HFFc6 (cell line): ENCODE measurements around the gene AP4E1. TPM values are rescaled to one million over a fixed set of nuclear protein-coding genes. Genes with fewer than 3 reads are reported as not detected.
A peak's percentile ranks its signal among the peaks of the same experiment; 100 is the strongest.
"Not testable (repeated sequence)": the region's sequence is repeated elsewhere in the genome, so short reads cannot be mapped to it uniquely, and the experiment has no call there.

Source experiments
- DNase-seq: peaks from one replicate; pipeline ENCODE4 v3.0.0-alpha.2; 2018
- H3K27ac Mint-ChIP-seq: 2 replicates; pipeline ENCODE4 v1.8.0; 2020; ENCODE audit warnings: mild to moderate bottlenecking, mixed read lengths
- H3K27me3 Mint-ChIP-seq: 2 replicates; pipeline ENCODE4 v1.8.0; 2021; ENCODE audit warnings: mild to moderate bottlenecking, moderate library complexity, mixed read lengths; ENCODE audit not compliant: insufficient read depth
- H3K36me3 Mint-ChIP-seq: 2 replicates; pipeline ENCODE4 v1.8.0; 2021; ENCODE audit warnings: low read depth, mixed read lengths
- H3K4me1 Mint-ChIP-seq: 2 replicates; pipeline ENCODE4 v1.8.0; 2020; ENCODE audit warnings: low read depth, mixed read lengths
- H3K4me3 Mint-ChIP-seq: 2 replicates; pipeline ENCODE4 v1.8.0; 2020; ENCODE audit warnings: mild to moderate bottlenecking, moderate library complexity, mixed read lengths
- H3K9me3 Mint-ChIP-seq: 2 replicates; pipeline ENCODE4 v1.8.0; 2020; ENCODE audit warnings: mild to moderate bottlenecking, mixed read lengths
- CTCF ChIP-seq: fragments of 200-600 bp; sonication (generic); IDR thresholded peaks from 2 replicates; pipeline ENCODE4 v1.5.0; 2021; ENCODE audit warnings: antibody characterized with exemption, mild to moderate bottlenecking
- total RNA-seq, 6 experiments: library from RNA; stranded (reverse); fragmentation: NEBNext Ultra II Directional; extraction: Animal tissue kit (Norgen Biotek cat#: 25700); gene quantifications; 2 replicates in 1 of 6; 3 replicates in 5 of 6; pipeline ENCODE4 v1.2.3, GENCODE V29; 2021

Gene AP4E1
- total RNA-seq, 6 experiments from 2014 or later: 14.3 to 17.5 (median 16.2) TPM

GRCh38 chr15:50953302-50953701, 44.8 kb downstream of the AP4E1 start:
- Mint-ChIP-seq H3K9me3 (no peaks in the 10 kb centered on the region), H3K4me1 (peaks cover 12% of the 10 kb centered on the region), H3K27me3 (peaks cover 2% of the 10 kb centered on the region), H3K36me3 (peaks cover 63% of the 10 kb centered on the region), H3K27ac (peak overlapping the region; percentile 30; the same call in 1 of the 2 replicates), H3K4me3 (no peak overlapping the region)
- no peak for TF ChIP-seq CTCF
- DNase-seq: peak; percentile 7

GRCh38 chr15:50954837-50955236, 46.4 kb downstream of the AP4E1 start:
- H3K27ac Mint-ChIP-seq, H3K4me3 Mint-ChIP-seq, H3K27me3 Mint-ChIP-seq, DNase-seq, H3K9me3 Mint-ChIP-seq: not testable (repeated sequence)
- H3K36me3 Mint-ChIP-seq: peaks cover 76% of the 10 kb centered on the region
- peaks cover 12% of the 10 kb centered on the region for H3K4me1 Mint-ChIP-seq

GRCh38 chr15:50959717-50960116, 51.2 kb downstream of the AP4E1 start:
- Mint-ChIP-seq H3K27me3 (peaks cover 2% of the 10 kb centered on the region; the same call in 1 of the 2 replicates), H3K4me3 (no peak overlapping the region), H3K9me3 (peaks cover 43% of the 10 kb centered on the region), H3K27ac (no peak overlapping the region), H3K36me3 (peaks cover 85% of the 10 kb centered on the region), H3K4me1 (no peaks in the 10 kb centered on the region)
- TF ChIP-seq CTCF: no peak
- DNase-seq: no peak

- H3K27me3 Mint-ChIP-seq: no peaks in the 10 kb centered on the region
- peaks cover 8% of the 10 kb centered on the region; the same call in 1 of the 2 replicates for H3K4me1 Mint-ChIP-seq
- DNase-seq: no peak
- peaks cover 87% of the 10 kb centered on the region for H3K36me3 Mint-ChIP-seq
- no peak overlapping the region for H3K4me3 Mint-ChIP-seq
- peaks cover 51% of the 10 kb centered on the region for H3K9me3 Mint-ChIP-seq
- no peak for TF ChIP-seq CTCF
- H3K27ac Mint-ChIP-seq: no peak overlapping the region
Measured at GRCh38 chr15:50964075-50964474, 55.6 kb downstream of the AP4E1 start.

GRCh38 chr15:50968353-50968752, 59.9 kb downstream of the AP4E1 start:
- H3K9me3 Mint-ChIP-seq: peaks cover 40% of the 10 kb centered on the region
- H3K4me3 Mint-ChIP-seq: no peak overlapping the region
- no peak overlapping the region for H3K27ac Mint-ChIP-seq
- peaks cover 8% of the 10 kb centered on the region; the same call in 1 of the 2 replicates for H3K4me1 Mint-ChIP-seq
- peaks cover 82% of the 10 kb centered on the region for H3K36me3 Mint-ChIP-seq
- H3K27me3 Mint-ChIP-seq: no peaks in the 10 kb centered on the region
- TF ChIP-seq CTCF: no peak
- DNase-seq: peak; percentile 18

- Mint-ChIP-seq H3K4me3 (no peak overlapping the region), H3K36me3 (peaks cover 78% of the 10 kb centered on the region), H3K4me1 (peaks cover 8% of the 10 kb centered on the region; the same call in 1 of the 2 replicates), H3K27me3 (no peaks in the 10 kb centered on the region), H3K9me3 (peaks cover 20% of the 10 kb centered on the region), H3K27ac (no peak overlapping the region)
- TF ChIP-seq CTCF: no peak
- DNase-seq: no peak
Measured at GRCh38 chr15:50970524-50970923, 62.0 kb downstream of the AP4E1 start.
